GM18517 (cell line): Measurements from ENCODE around the gene TRRAP.

Source experiments
- ATAC-seq: cut with Tn5 transposase; IDR thresholded peaks from one replicate; pipeline ENCODE4 v1.9.1; 2021; ENCODE audit warnings: mild to moderate bottlenecking, moderate library complexity; ENCODE audit not compliant: unreplicated experiment

The TRRAP gene

DNA sequence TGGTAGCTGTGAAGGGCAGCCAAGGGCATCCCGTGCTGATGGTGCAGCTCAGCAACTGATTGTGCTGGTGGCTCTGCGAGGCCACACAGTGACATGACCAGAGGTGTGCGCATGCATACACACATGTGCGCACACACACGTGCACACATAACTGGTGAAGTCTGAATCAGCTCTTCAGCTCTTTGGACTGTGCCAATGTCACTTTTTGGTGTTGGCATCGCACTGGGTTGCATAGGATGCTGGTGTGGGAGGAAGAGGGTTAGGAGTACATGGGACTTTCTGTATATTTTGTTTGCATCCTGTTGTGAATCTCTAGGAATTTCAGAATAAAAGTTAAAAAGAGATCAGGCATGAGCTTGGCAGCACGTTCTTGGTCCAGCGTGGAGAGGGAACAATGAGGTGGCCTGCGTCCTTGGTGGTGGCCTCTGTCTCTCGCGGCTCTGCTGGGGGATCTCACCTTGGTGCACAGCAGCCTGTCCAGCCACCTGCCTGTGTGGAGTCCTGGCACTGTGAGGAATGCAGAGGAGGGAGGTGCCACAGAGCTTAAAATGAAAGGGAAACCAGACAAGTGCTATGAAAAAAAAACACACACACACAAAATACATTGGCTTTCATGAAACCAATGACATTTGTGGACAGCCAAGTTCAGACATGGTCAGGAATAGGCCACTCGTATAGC lies 124.0 kb downstream of the TRRAP start:
- no peak for ATAC-seq

- no peak for ATAC-seq
Measured at GRCh38 chr7:99002827-99003212, 124.5 kb downstream of the TRRAP start.

GRCh38 chr7:99003419-99003818 lies 125.1 kb downstream of the TRRAP start:
- ATAC-seq: no peak

DNA sequence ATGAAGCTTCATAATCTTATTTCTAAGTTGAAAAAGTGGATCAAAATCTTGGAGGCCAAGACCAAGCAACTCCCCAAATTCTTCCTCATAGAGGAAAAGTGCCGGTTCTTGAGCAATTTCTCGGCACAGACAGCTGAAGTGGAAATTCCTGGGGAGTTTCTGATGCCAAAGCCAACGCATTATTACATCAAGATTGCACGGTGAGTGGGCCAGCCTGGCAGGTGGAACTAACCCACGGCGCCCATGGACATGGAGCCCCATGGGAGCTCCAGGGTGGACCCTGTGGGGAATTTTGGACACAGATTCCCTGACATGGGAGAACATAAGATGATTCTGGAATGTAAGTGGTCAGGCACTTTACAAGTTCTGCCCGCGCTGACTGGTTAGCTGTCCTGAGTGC lies 125.9 kb downstream of the TRRAP start:
- no peak for ATAC-seq

DNA sequence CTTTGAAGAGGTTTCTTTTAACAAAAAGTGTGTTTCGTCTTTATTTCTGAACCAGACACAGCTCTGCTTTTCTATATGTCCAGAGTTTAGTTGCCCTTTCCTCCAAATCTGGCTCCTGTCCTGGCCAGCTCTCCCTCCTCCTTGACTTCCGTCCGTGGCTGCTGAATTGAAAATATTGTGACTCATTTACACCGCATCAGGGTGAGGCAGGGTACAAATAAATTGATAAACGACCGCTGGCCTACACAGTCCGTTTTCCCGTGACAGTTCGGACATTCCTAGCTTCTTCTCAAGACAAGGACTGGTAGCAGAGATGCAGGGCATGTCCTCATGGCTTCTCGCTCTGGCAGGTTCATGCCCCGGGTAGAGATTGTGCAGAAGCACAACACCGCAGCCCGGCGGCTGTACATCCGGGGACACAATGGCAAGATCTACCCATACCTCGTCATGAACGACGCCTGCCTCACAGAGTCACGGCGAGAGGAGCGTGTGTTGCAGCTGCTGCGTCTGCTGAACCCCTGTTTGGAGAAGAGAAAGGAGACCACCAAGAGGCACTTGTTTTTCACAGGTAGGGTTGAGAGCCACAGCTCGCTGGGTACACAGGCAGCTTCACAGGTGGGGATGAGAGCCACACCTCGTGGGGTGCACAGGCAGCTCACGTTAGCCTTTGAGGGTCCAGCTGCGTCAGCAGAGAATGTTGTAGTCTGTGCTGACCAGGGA lies 126.6 kb downstream of the TRRAP start:
- ATAC-seq: no peak

- no peak for ATAC-seq
Measured at GRCh38 chr7:99005776-99006175, 127.4 kb downstream of the TRRAP start.

DNA sequence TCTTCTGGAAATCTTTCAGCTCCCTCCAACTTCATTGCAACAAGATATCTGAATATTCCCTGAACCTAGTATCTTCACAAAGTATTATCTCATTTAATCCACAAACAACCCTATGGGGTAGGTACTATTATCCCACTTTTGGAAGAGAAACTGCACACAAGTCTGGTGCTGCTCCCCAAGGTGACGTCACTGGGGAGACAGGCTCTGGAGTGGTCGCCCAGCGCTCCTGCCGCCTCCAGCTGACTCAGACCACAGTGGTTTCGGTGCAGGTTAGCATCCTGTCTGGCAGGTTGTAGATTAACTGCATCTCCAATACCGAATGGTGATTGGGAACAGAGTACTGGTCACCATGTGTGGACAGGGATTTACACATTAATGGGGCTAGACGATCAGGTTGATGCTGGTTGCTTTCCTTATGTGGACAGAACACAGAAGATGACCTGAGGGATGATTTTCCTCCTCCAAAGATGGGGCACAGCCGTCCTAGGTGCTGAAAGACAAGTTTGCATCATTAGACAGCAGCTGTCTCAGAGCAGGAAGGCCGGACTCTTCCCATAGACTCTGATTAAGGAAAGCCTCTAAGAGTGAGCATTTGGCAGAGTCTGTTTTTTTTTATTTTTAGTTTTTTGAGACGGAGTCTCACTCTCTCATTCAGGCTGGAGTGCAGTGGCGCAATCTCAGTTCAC lies 128.6 kb downstream of the TRRAP start:
- no peak for ATAC-seq

GRCh38 chr7:99008181-99008631 lies 129.9 kb downstream of the TRRAP start:
- no peak for ATAC-seq

DNA sequence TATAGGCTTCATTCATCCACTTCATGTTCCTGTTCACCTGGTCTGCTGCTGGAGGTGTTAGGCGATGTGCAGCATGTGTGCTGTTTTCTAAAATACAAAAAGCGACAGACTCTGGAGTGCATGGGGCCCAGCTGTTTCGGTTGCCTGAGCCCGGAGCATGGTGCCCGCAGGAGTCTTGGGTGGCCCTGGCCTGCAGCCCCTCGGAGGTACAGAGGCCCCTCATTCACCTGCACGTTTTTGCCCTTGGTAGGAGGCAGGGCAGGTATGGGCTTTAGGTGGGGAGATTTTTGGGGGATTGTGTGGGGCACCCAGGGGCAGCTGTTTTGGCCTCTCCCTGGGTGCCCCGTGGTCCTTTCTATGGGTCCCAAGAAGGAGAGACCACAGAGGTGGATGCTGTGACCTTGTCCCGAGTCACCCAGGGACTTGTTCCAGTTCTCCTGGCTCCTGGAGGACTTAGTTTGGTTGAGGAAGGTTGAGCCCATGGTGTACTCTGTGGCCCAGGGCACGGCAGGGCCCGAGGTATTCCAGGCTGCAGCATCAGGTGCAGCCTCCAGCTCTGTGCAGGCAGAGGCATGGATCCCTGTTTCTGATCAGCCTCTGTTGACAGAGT lies 130.7 kb downstream of the TRRAP start:
- ATAC-seq: no peak

DNA sequence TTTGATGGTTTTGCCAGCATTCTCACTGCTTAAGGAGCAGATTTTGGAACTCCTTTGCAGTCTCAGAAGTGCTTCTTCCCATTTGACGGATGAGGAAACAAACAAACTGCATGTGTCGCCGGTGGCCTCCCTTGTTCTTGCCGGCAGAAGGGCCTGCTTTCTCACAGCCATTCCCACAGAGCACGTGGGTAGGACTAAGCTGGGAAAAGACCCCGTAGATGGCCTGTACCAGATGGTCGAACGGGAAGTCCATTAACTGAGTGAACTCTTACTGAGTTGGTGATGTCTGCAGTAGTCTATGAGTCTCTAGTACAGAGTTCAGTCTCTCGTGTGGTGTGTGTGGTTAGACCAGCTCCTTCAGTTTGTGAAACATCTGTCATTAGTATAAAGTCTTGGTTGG lies 131.9 kb downstream of the TRRAP start:
- ATAC-seq: no peak

DNA sequence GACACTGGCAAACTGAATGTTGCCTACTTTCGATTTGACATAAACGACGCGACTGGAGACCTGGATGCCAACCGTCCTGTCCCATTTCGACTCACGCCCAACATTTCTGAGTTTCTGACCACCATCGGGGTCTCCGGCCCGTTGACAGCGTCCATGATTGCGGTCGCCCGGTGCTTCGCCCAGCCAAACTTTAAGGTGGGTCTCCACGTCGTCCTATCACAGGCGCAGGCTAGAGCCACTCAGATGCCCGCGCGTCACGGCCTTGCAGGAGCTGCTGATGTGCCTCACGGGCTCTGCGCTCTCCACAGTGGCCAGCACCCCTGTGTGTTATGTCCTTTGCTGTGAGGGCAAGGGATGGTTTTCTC lies 133.0 kb downstream of the TRRAP start:
- no peak for ATAC-seq

GRCh38 chr7:99011706-99012404 lies 133.5 kb downstream of the TRRAP start:
- no peak for ATAC-seq

DNA sequence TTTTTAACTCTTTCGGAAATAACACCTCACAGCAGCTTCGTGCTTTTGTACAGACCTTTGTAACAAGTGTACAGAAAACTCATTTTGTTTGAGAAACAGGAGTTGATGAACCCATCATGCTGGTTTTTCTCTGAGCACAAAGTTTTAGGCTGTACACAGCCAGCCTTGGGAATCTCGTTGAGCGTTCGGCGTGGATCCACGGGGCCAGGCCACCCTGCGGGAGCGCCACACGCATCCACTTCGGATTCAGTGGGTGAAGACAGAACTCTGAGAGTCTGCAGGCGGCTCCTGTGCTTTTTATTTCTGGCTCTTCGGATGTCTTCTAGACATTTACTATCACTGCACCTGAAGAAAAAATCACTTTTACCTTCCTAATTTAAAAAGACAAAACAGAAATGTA lies 134.4 kb downstream of the TRRAP start:
- no peak for ATAC-seq

- no peak for ATAC-seq
Measured at GRCh38 chr7:99013266-99014112, 135.2 kb downstream of the TRRAP start.

DNA sequence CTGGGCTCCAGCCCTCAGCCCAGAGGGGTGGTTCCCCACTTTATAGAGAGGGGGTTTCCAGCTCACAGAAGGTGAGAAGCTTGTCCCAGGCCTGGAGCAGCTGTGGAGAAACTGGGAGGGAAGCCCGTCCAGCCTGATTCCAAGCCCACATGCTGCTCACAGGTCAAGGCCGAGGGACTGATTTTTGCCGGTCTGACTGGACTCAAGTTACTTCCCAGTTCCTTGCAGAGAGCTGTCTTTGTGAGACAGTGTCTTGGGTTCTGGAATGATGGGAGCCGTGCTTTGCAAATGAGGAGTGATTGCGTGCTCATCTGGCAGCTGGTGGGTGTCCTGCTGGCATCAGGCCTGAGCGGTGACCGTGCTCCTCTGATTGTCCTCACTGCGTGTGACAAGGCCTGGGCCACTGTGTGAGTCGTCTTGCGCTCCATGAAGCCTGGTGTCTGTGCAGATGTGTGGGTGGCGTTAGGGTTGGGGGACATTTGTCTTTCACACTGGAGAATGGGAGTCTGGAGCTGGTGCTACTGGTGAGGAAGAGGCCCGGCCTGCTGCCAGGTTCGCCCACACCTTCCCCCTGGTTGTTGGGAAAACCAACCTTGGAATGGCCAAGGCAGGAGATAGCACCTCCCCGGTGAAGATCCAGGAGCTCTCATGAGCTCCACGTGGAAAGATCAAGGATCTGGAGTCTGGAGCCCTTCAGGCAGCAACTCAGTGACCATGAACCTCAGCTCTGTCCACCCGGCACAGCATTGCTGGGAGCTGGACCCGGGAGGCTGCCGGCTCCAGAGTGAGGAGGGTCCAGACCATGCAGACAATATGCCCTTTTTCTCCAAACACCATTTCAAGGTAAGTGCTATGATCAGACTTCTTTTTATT lies 136.0 kb downstream of the TRRAP start:
- no peak for ATAC-seq

- no peak for ATAC-seq
Measured at GRCh38 chr7:99016196-99016595, 137.9 kb downstream of the TRRAP start.

DNA sequence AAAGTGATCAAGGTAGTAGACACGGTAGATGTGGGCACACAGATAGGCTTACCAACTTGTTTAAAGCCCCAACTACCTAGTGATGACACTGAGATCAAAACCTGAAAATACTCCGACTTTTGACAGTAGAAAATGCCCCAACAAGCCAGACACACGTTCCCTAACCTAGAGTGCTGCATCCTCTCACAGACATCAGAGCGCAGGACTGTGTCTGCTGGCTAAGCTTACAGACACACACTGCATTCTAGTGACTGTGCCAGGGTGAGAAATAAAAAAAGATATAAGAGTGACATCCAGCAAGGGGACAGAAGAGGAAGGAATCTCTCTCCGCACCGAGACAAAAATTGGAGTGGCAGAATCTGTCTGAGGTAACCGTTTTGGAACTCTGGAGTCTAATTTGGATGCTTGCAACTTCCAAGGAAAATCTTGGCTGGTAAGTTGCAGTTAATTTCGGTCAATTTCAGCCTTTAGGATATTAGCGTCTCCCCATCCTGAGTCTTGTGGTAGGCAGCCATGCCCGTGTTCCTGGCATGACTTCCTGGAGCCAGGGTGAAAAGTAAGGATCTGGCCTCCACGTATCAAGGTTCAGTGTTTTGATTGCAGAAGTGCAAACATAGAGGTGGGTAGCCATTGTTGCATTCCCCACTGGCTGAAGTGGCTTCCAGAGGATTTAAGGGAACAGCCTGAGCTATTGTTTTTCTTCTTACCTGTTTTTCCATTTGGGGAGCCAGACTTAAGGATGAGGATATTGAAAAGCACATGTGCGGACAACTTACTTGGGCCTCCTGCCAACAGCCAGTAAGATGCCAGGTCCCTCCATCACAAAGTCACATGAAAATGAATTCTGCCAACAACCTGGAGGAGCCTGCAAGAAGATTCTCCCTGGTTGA lies 141.4 kb downstream of the TRRAP start:
- no peak for ATAC-seq

- no peak for ATAC-seq
Measured at GRCh38 chr7:99020413-99020715, 142.0 kb downstream of the TRRAP start.
